Measurements from ENCODE around the gene NTRK2.

Gene NTRK2

GRCh38 chr9:84647699-84648098, 21.8 kb upstream of the NTRK2 start:
- no peak overlapping the region for H3K4me3 ChIP-seq (ENCODE audit: low read depth, low read length)
- DNase-seq (ENCODE audit: low read depth), result no peak
- no peak for TF ChIP-seq CTCF (conservative IDR thresholded peaks at IDR 0.05; ENCODE audit: low read depth, low read length)

DNA sequence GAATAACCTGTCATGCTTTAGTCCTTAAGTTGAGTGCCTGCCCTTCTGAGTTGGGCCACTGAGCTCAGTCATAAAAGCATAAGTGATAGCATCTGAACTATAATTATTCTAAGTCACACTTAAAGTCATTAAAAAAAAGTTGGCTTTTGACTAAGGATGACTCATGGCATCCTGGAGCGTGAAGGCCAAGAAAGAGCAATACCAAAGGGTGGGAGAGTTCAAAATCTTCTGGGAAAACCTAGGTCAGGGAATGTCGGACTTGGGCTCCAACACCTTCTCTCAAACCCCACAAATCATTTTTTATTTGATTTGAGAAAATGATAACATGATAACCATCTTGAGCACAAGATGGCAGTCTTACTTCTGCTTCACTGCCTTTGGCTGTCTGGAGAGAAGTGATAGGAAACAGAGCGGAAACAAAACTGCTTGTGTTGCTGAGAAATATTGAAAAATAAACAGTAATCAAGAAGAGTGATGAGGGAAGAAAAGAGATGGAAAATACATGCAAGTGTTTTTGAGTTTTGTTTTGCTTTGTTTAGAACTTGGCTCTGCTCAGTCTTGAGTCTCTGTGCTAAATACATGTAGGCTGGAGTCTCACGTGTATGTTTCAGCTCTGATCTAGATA, 16.9 kb upstream of the NTRK2 start:
- H3K4me3 ChIP-seq (ENCODE audit: low read depth, low read length), result no peak overlapping the region
- DNase-seq (ENCODE audit: low read depth), result no peak
- no peak for TF ChIP-seq CTCF (conservative IDR thresholded peaks at IDR 0.05; ENCODE audit: low read depth, low read length)

GRCh38 chr9:84655447-84655846, 14.1 kb upstream of the NTRK2 start:
- no peak overlapping the region for H3K4me3 ChIP-seq (ENCODE audit: low read depth, low read length)
- no peak for DNase-seq (ENCODE audit: low read depth)
- TF ChIP-seq CTCF (conservative IDR thresholded peaks at IDR 0.05; ENCODE audit: low read depth, low read length), result no peak

GRCh38 chr9:84659313-84659712, 10.2 kb upstream of the NTRK2 start:
- H3K4me3 ChIP-seq (ENCODE audit: low read depth, low read length), result no peak overlapping the region
- no peak for DNase-seq (ENCODE audit: low read depth)
- TF ChIP-seq CTCF (conservative IDR thresholded peaks at IDR 0.05; ENCODE audit: low read depth, low read length), result no peak

DNA sequence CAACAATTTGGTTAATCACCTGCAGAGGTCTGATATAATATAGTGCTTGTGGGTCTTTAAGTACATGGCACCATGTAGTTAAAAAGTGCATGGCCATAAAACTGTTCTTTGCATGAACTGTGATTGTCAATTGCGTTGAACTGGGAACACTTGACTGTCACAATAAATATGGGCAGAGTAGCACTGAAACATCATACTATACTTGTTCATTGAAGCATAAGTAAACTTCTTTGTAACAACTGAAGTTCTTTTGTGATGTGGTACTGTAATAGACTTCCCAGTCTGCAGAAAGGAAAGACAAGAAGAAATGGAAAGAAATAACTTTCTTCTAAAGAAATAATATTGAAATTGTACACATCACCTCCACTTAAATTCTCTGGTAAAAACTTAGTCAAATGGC, 9.8 kb upstream of the NTRK2 start:
- no peak overlapping the region for H3K4me3 ChIP-seq (ENCODE audit: low read depth, low read length)
- TF ChIP-seq CTCF (conservative IDR thresholded peaks at IDR 0.05; ENCODE audit: low read depth, low read length), result no peak

DNA sequence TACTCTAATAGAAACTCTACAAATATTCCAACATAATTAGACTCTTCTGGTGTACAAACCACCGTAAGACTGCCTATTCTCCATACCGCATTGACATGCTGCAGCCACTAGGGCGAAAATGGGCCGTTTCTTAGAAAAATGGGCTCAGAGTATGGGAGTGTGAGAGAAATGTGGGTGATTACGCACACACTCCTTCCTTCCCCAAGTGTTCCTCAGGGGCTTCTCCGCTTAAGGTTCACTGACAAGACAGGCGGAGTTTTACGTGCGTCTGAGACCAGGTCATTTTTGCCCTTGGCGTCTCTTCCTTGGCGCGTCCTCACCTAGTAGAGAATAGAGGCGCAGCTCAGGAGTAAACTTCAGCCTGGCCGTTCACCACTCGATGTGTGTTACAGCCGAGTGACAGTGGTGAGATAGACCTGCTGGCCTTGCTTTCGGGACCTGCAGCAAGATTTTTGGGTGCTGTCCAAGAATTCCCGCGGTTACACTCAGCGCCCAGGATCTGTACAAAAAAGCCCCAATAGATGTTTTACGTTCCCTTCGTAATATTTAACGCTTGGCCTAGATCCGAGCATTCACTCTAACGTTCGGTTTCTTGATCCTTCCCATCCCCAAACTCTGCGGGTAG, 1.8 kb upstream of the NTRK2 start:
- peak overlapping the region; percentile 23 for H3K4me3 ChIP-seq (ENCODE audit: low read depth, low read length)
- peak; percentile 44 for DNase-seq (ENCODE audit: low read depth)
- TF ChIP-seq CTCF (conservative IDR thresholded peaks at IDR 0.05; ENCODE audit: low read depth, low read length), result peak; percentile 55

More for the DNA sequence above, 9.8 kb upstream of the NTRK2 start:
- DNase-seq (ENCODE audit: low read depth), result no peak
